ENCODE measurements around the gene SREBF1.

DNA sequence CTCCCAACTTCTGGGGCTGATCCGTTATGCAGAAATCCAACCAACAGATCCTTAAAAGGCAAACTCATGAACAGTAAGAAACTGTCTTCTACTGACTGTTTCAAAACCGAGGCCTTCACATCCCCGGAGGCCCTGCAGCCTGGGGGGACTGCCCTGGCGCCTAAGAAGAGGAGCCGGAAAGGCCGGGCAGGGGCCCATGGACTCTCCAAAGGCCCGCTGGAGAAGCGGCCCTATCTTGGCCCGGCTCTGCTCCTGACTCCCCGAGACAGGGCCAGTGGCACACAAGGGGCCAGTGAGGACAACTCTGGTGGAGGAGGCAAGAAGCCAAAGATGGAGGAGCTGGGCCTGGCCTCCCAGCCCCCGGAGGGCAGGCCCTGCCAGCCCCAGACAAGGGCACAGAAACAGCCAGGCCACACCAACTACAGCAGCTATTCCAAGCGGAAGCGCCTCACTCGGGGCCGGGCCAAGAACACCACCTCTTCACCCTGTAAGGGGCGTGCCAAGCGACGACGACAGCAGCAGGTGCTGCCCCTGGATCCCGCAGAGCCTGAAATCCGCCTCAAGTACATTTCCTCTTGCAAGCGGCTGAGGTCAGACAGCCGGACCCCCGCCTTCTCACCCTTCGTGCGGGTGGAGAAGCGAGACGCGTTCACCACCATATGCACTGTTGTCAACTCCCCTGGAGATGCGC is 39.5 kb downstream of the SREBF1 start:
- TF ChIP-seq POLR2A (IDR thresholded peaks at IDR 0.05; ENCODE audit: low read length) (no peak), GATA1 (IDR thresholded peaks at IDR 0.05; ENCODE audit: low read depth, low read length) (no peak)

All from erythroblast (primary cell).